Fibroblast of mammary gland (primary cell): Measurements from ENCODE around the gene KIZ.

Experiments used
- DNase-seq: peaks from one replicate; pipeline ENCODE4 v3.0.0-alpha.2; 2010; ENCODE audit warnings: low read depth
- H3K4me3 ChIP-seq: 2 replicates; pipeline ENCODE4 v1.5.1; 2011; ENCODE audit warnings: low read depth, mild to moderate bottlenecking, low read length, moderate library complexity; ENCODE audit not compliant: control insufficient read depth
- TF ChIP-seq, protein P1 (sequence below): conservative IDR thresholded peaks from 2 replicates; pipeline ENCODE4 v1.5.1; 2011; ENCODE audit warnings: low read depth, low read length, inconsistent platforms; ENCODE audit not compliant: control insufficient read depth, insufficient read depth

The KIZ gene

DNA sequence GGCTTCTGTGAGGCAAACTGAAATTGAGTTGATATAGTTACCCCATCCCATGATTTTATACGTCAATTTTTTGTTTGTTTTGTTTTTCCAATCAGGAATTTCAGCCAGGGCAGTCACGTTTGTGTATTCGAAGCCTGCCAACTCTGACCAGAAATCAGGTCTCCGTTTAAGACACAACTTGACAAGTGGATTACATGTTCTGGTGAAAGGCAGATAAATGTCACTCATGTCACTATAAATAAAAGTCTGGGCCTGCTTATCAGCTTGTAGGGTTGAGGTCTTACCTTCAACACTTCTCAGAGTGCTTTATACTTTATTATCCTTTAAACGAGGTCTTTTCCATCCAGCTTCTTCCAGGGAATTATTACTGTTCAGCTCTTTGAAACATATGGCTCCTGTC is 168.9 kb downstream of the KIZ start:
- TF ChIP-seq, protein P1, sequence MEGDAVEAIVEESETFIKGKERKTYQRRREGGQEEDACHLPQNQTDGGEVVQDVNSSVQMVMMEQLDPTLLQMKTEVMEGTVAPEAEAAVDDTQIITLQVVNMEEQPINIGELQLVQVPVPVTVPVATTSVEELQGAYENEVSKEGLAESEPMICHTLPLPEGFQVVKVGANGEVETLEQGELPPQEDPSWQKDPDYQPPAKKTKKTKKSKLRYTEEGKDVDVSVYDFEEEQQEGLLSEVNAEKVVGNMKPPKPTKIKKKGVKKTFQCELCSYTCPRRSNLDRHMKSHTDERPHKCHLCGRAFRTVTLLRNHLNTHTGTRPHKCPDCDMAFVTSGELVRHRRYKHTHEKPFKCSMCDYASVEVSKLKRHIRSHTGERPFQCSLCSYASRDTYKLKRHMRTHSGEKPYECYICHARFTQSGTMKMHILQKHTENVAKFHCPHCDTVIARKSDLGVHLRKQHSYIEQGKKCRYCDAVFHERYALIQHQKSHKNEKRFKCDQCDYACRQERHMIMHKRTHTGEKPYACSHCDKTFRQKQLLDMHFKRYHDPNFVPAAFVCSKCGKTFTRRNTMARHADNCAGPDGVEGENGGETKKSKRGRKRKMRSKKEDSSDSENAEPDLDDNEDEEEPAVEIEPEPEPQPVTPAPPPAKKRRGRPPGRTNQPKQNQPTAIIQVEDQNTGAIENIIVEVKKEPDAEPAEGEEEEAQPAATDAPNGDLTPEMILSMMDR: no peak
- no peak for DNase-seq
- no peak overlapping the region for H3K4me3 ChIP-seq
